GM12878 (cell line): ENCODE results near the gene TXNDC17.

Experiments used
- ATF3 ChIP-seq: IDR thresholded peaks from 2 replicates; pipeline ENCODE4 v1.6.1; 2011; ENCODE audit warnings: low read depth, mild to moderate bottlenecking, low read length, moderate library complexity, borderline replicate concordance; ENCODE audit errors: extremely low read depth
- CTCF ChIP-seq, 3 experiments: IDR thresholded peaks in 2 of 3; conservative IDR thresholded peaks in 1 of 3; 2 replicates each; pipeline ENCODE4 v1.5.1; 2011; ENCODE audit warnings: low read depth in 3 of 3, low read length in 3 of 3, mild to moderate bottlenecking in 3 of 3, control low read depth in 2 of 3, moderate library complexity in 2 of 3, inconsistent platforms in 1 of 3, mixed read lengths in 1 of 3; ENCODE audit not compliant: control insufficient read depth in 2 of 3, insufficient read depth in 1 of 3; ENCODE audit errors: extremely low read depth in 1 of 3
- IRF3 ChIP-seq: fragments of 450-650 bp; IDR thresholded peaks from 2 replicates; pipeline ENCODE4 v1.6.1; 2014; ENCODE audit warnings: mild to moderate bottlenecking
- KDM1A ChIP-seq: fragments of 200-600 bp; sonication (generic); IDR thresholded peaks from 2 replicates; pipeline ENCODE4 v1.6.1; 2016; ENCODE audit warnings: borderline replicate concordance
- MYC ChIP-seq: IDR thresholded peaks from 2 replicates; pipeline ENCODE4 v1.6.1; 2011; ENCODE audit warnings: mild to moderate bottlenecking, low read length, moderate library complexity, inconsistent platforms; ENCODE audit not compliant: insufficient read depth, insufficient replicate concordance, insufficient read length, severe bottlenecking
- NFIC ChIP-seq: IDR thresholded peaks from 2 replicates; pipeline ENCODE4 v1.6.1; 2012; ENCODE audit warnings: low read depth, mild to moderate bottlenecking, inconsistent platforms, low read length, moderate library complexity
- RAD51 ChIP-seq: fragments of 450-650 bp; IDR thresholded peaks from 2 replicates; pipeline ENCODE4 v1.6.1; 2016; ENCODE audit warnings: moderate library complexity, mild to moderate bottlenecking, inconsistent platforms
- RCOR1 ChIP-seq: conservative IDR thresholded peaks from 2 replicates; pipeline ENCODE4 v1.6.1; 2012; ENCODE audit warnings: low read depth, low read length, improper control_type of control experiment
- REST ChIP-seq: IDR thresholded peaks from 2 replicates; pipeline ENCODE4 v1.6.1; 2012; ENCODE audit warnings: mild to moderate bottlenecking, low read depth, low read length
- TARDBP ChIP-seq: IDR thresholded peaks from 2 replicates; pipeline ENCODE4 v1.6.1; 2016; ENCODE audit warnings: borderline replicate concordance
- TCF12 ChIP-seq: IDR thresholded peaks from 2 replicates; pipeline ENCODE4 v1.6.1; 2011; ENCODE audit warnings: low read depth, mild to moderate bottlenecking, low read length

GRCh38 chr17:6641247-6641863 is 495 bp downstream of the TXNDC17 start:
- TF ChIP-seq KDM1A (no peak), CTCF (IDR thresholded peaks at IDR 0.05 in 2 of 3, conservative IDR thresholded peaks at IDR 0.05 in 1 of 3; ENCODE audit: control insufficient read depth in 2 of 3, extremely low read depth in 1 of 3, insufficient read depth in 1 of 3, low read depth in 3 of 3, low read length in 3 of 3) (no peak), MYC (no peak), TARDBP (no peak), REST (no peak), ATF3 (no peak), NFIC (no peak), IRF3 (no peak), TCF12 (no peak), RAD51 (no peak), RCOR1 (no peak)
